Mucosa of descending colon (tissue), 3 donors: Measurements from ENCODE around the gene SLC9B2. TPM values are rescaled to one million over a fixed set of nuclear protein-coding genes. Genes with fewer than 3 reads are reported as not detected.

Source experiments
- ATAC-seq: fragments of 200-7000 bp; cut with Tn5 transposase; one replicate; pipeline ENCODE4 v1.9.1; 2020; ENCODE audit warnings: mild to moderate bottlenecking, moderate library complexity
- DNase-seq, 3 donors: peaks; one replicate each; pipeline ENCODE4 v3.0.0-alpha.2; 2020
- H3K36me3 ChIP-seq: fragments of 200-600 bp; one replicate; pipeline ENCODE4 v1.8.0; 2021; ENCODE audit warnings: low read depth, mild to moderate bottlenecking
- H3K4me1 ChIP-seq: fragments of 200-600 bp; one replicate; pipeline ENCODE4 v1.8.0; 2021; ENCODE audit warnings: low read depth, mild to moderate bottlenecking
- H3K4me3 ChIP-seq: fragments of 200-600 bp; one replicate; pipeline ENCODE4 v1.8.0; 2021; ENCODE audit warnings: mild to moderate bottlenecking
- H3K9me3 ChIP-seq: fragments of 200-600 bp; one replicate; pipeline ENCODE4 v1.8.0; 2021; ENCODE audit warnings: mild to moderate bottlenecking
- CTCF ChIP-seq: fragments of 200-600 bp; IDR thresholded peaks from one replicate; pipeline ENCODE4 v1.8.0; 2022; ENCODE audit warnings: antibody characterized with exemption, mild to moderate bottlenecking
- intact Hi-C, 2 donors: fragments of 100-400 bp; cut with DNase I in 1 of 2; cut with micrococcal nuclease in 1 of 2; formaldehyde crosslinking; loops; one replicate each; pipeline versions ENCODE4 v1.11.0 to v1.11.1; 2022; cut with DNase I, micrococcal nuclease
- long read RNA-seq, 2 donors: library from polyadenylated mRNA; unstranded; transcript quantifications; one replicate each; pipeline ENCODE4 v2.0.0, GENCODE V29; 2019 to 2021
- total RNA-seq, 3 donors: library from RNA; stranded (reverse); fragmentation: NEBNext Ultra II Directional in 2 of 3; extraction: Animal tissue kit (Norgen Biotek cat#: 25700) in 2 of 3; gene quantifications; one replicate each; pipeline versions ENCODE4 v1.2.1 to v1.2.4, GENCODE V29; 2021 to 2023
- donor health status: DM: no; HTN: no; CAD: no; lungs with moderate emphysema.
- donor health status: DM: no; HTN: no; CAD: no.
- donor health status: DM: no; HTN: yes; CAD: no.

The SLC9B2 gene
- 1 to 10 TPM in 2 of 3 donors, under 1 TPM in 1; 0.84 to 9.7 (median 2.9) TPM for total RNA-seq
- long read RNA-seq, donor 1, partial matches to known transcripts, result 2 of 14 reads
- long read RNA-seq, donor 1, other reads (novel, unspliced or antisense), result 5 of 14 reads
- long read RNA-seq, donor 2, result 0 reads

GRCh38 chr4:103076747-103077347 is at the start of gene SLC9B2:
Gene SLC9B2, minus strand, starts transcription at chr4:103076761. Its CDS starts 9,211 bp downstream, at chr4:103067550.
- intact Hi-C loops, result no loop called here
- DNase-seq (no peak), ATAC-seq (peak; percentile 86)
- peaks cover 8% of the 10 kb centered on the region for H3K4me1 ChIP-seq
- TF ChIP-seq CTCF, result no peak
- H3K36me3 ChIP-seq, result no peaks in the 10 kb centered on the region
- peak within 1 kb of the TSS; percentile 37 for H3K4me3 ChIP-seq
- H3K9me3 ChIP-seq, result no peaks in the 10 kb centered on the region

- intact Hi-C loops, result no loop called here
- no peak for ATAC-seq
These were observed 49.6 kb upstream of the SLC9B2 start for GRCh38 chr4:103126126-103126525.

GRCh38 chr4:103123114-103123513 is 46.6 kb upstream of the SLC9B2 start:
- Histone ChIP-seq H3K4me3 (no peak overlapping the region), H3K9me3 (no peaks in the 10 kb centered on the region), H3K4me1 (no peaks in the 10 kb centered on the region), H3K36me3 (no peaks in the 10 kb centered on the region)
- intact Hi-C loops, result no loop called here
- TF ChIP-seq CTCF, result no peak
- DNase-seq (no peak), ATAC-seq (no peak)

More at GRCh38 chr4:103126126-103126525, 49.6 kb upstream of the SLC9B2 start:
- Histone ChIP-seq H3K4me1 (no peaks in the 10 kb centered on the region), H3K4me3 (no peak overlapping the region), H3K9me3 (no peaks in the 10 kb centered on the region), H3K36me3 (no peaks in the 10 kb centered on the region)
- no peak for DNase-seq
- no peak for TF ChIP-seq CTCF

GRCh38 chr4:103118166-103118565 is 41.6 kb upstream of the SLC9B2 start:
- intact Hi-C loops, result no loop called here
- ATAC-seq, result no peak
- no peak for TF ChIP-seq CTCF

GRCh38 chr4:103111598-103111997 is 35.0 kb upstream of the SLC9B2 start:
- ATAC-seq (no peak), DNase-seq (no peak)
- Histone ChIP-seq H3K9me3 (no peaks in the 10 kb centered on the region), H3K4me1 (no peaks in the 10 kb centered on the region), H3K4me3 (no peak overlapping the region), H3K36me3 (no peaks in the 10 kb centered on the region)
- no peak for TF ChIP-seq CTCF
- intact Hi-C loops, result no loop called here

More at GRCh38 chr4:103118166-103118565, 41.6 kb upstream of the SLC9B2 start:
- DNase-seq, result no peak
- no peaks in the 10 kb centered on the region for H3K36me3 ChIP-seq
- no peaks in the 10 kb centered on the region for H3K4me1 ChIP-seq
- no peaks in the 10 kb centered on the region for H3K9me3 ChIP-seq
- no peak overlapping the region for H3K4me3 ChIP-seq
